ENCODE data around the gene GTSE1.

GRCh38 chr22:46373159-46373558, 76.5 kb downstream of the GTSE1 start:
- no peak for TF ChIP-seq EP300 (IDR thresholded peaks at IDR 0.05)
- TF ChIP-seq CTCF (IDR thresholded peaks at IDR 0.05), result no peak
- TF ChIP-seq ESRRA (IDR thresholded peaks at IDR 0.05; ENCODE audit: borderline replicate concordance, low read length), result no peak
- no peak for TF ChIP-seq CEBPB (IDR thresholded peaks at IDR 0.05)
- no peak for TF ChIP-seq POLR2A (IDR thresholded peaks at IDR 0.05; ENCODE audit: low read length)
- no peak for TF ChIP-seq ATOH8 (CRISPR knock-in tag; IDR thresholded peaks at IDR 0.05; ENCODE audit: low read depth)
